Testis (tissue), 3 donors: ENCODE measurements around the gene BRD4. TPM values are rescaled to one million over a fixed set of nuclear protein-coding genes. Genes with fewer than 3 reads are reported as not detected.

Source experiments
- DNase-seq: peaks from one replicate; pipeline ENCODE4 v3.0.0-alpha.2; 2019
- H3K27ac ChIP-seq, 2 donors: fragments of 200-600 bp; sonication (generic); one replicate each; pipeline ENCODE4 v1.5.1; 2019
- H3K27me3 ChIP-seq: fragments of 200-600 bp; sonication (generic); one replicate; pipeline ENCODE4 v1.5.1; 2019
- H3K36me3 ChIP-seq: fragments of 200-600 bp; sonication (generic); one replicate; pipeline ENCODE4 v1.5.1; 2017; ENCODE audit warnings: low read depth; ENCODE audit errors: missing control alignments
- H3K4me1 ChIP-seq: fragments of 200-600 bp; sonication (generic); one replicate; pipeline ENCODE4 v1.5.1; 2019
- H3K4me3 ChIP-seq, 2 donors: fragments of 200-600 bp; sonication (generic); one replicate each; pipeline ENCODE4 v1.5.1; 2017 to 2019
- H3K9me3 ChIP-seq: fragments of 200-600 bp; sonication (generic); one replicate; pipeline ENCODE4 v1.5.1; 2017
- CTCF ChIP-seq, 3 experiments: fragments of 450-650 bp in 2 of 3; fragments of 200-600 bp in 1 of 3; sonication (generic) in 1 of 3; IDR thresholded peaks; one replicate each; pipeline ENCODE4 v1.5.1; 2016 to 2019; ENCODE audit warnings: antibody characterized with exemption in 3 of 3, mild to moderate bottlenecking in 2 of 3, moderate library complexity in 1 of 3
- POLR2A ChIP-seq: fragments of 450-650 bp; IDR thresholded peaks from one replicate; pipeline ENCODE4 v1.6.1; 2017; ENCODE audit warnings: antibody characterized with exemption, mild to moderate bottlenecking, moderate library complexity
- WGBS, 2 donors: methylation state at CpG; one replicate each; pipeline ENCODE4 v1.1.5; 2018; 5-methylcytosine and 5-hydroxymethylcytosine counted together
- intact Hi-C: fragments of 100-400 bp; cut with DNase I; formaldehyde crosslinking; loops from one replicate; pipeline ENCODE4 v1.15.1; 2023; ENCODE audit warnings: low total_unique reads
- polyA plus RNA-seq: library from polyadenylated mRNA; stranded (reverse); fragments of 350-450 nt; fragmentation: Illumina TruSeq; extraction: RNeasy Lipid Tissue Mini Kit (QIAGEN cat#74804); gene quantifications from one replicate; pipeline ENCODE4 v1.2.3, GENCODE V29; 2014; ENCODE audit warnings: low read depth, low replicate concordance; ENCODE audit not compliant: insufficient read depth
- total RNA-seq, 2 donors: library from RNA; depleted of rRNA; stranded (reverse); fragments of >200 nt; gene quantifications; one replicate each; pipeline ENCODE4 v1.2.3, GENCODE V29; 2016

The BRD4 gene
- total and polyA plus RNA-seq, 3 donors from 2014 or later: 59.2 to 109 (median 106) TPM

DNA sequence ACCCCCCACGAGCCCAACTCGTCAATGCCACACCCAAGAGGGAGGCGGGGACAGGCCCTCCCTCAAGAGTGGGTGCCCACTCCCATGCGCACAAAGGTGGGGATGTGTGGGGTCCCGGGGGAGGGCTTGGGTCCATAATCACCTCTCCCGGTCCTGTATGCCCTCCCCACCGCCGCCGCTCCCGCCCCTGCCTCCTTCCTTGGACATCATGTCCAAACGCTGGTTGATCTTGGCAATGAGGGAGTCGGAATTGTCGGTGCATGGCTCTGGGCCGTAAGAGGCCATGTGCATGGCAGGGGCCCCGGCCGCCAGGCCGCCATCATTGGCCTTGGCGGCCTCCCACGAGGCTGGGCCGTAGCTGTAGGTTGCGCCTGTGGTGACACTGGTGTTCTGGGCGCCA, 41.3 kb upstream of the BRD4 start:
- Histone ChIP-seq H3K4me1 (peaks cover 38% of the 10 kb centered on the region), H3K36me3 (no peaks in the 10 kb centered on the region), H3K27me3 (no peaks in the 10 kb centered on the region), H3K4me3 (no peak overlapping the region), H3K9me3 (no peaks in the 10 kb centered on the region), H3K27ac (no peak overlapping the region)
- TF ChIP-seq CTCF (IDR thresholded peaks at IDR 0.05): no peak
- no peak for TF ChIP-seq POLR2A
- WGBS, 2 donors: 81 to 94% methylated on average over 12 to 22 of the region's 22 CpGs
- DNase-seq: no peak
- intact Hi-C loops: loop anchor here (10.0 kb wide), 1 partner anchor 119 kb away; no protein-coding TSS in a partner anchor

GRCh38 chr19:15372891-15373301, 40.6 kb upstream of the BRD4 start:
- 92 to 93% methylated on average over 18 to 30 of the region's 30 CpGs for WGBS, 2 donors
- TF ChIP-seq POLR2A (no peak), CTCF (IDR thresholded peaks at IDR 0.05) (no peak)
- H3K27me3 ChIP-seq: no peaks in the 10 kb centered on the region
- DNase-seq: no peak
- intact Hi-C loops: loop anchor here (10.0 kb wide), 1 partner anchor 118 kb away; no protein-coding TSS in a partner anchor
- H3K36me3 ChIP-seq: no peaks in the 10 kb centered on the region
- H3K4me3 ChIP-seq: no peak overlapping the region
- peaks cover 38% of the 10 kb centered on the region for H3K4me1 ChIP-seq
- H3K27ac ChIP-seq: no peak overlapping the region
- no peaks in the 10 kb centered on the region for H3K9me3 ChIP-seq

DNA sequence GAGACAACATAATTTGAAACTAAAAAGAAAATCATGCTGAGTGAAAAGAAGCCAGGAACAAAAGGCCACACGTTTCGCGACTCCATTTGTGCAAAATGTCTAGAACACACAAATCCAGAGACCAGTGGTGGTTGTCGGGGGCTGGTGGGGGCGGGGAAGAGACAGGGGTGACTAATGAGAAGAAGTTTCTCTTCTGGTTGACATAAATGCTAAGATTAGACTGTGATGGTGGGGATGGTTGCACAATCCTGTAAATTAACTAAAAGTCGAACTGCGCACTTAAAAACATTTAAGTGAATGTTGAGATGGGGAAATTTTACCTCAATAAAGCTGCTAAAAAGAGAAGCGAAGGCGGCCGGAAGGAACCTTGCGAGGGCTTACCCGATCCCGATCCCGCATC, 40.1 kb upstream of the BRD4 start:
- Histone ChIP-seq H3K27ac (no peak overlapping the region), H3K4me1 (peaks cover 37% of the 10 kb centered on the region), H3K36me3 (no peaks in the 10 kb centered on the region), H3K9me3 (no peaks in the 10 kb centered on the region), H3K27me3 (no peaks in the 10 kb centered on the region), H3K4me3 (no peak overlapping the region)
- no peak for DNase-seq
- TF ChIP-seq POLR2A (no peak), CTCF (IDR thresholded peaks at IDR 0.05) (no peak)
- intact Hi-C loops: loop anchor here (10.0 kb wide), 1 partner anchor 118 kb away; no protein-coding TSS in a partner anchor
- 91 to 94% methylated on average over 14 of the region's 14 CpGs for WGBS, 2 donors

DNA sequence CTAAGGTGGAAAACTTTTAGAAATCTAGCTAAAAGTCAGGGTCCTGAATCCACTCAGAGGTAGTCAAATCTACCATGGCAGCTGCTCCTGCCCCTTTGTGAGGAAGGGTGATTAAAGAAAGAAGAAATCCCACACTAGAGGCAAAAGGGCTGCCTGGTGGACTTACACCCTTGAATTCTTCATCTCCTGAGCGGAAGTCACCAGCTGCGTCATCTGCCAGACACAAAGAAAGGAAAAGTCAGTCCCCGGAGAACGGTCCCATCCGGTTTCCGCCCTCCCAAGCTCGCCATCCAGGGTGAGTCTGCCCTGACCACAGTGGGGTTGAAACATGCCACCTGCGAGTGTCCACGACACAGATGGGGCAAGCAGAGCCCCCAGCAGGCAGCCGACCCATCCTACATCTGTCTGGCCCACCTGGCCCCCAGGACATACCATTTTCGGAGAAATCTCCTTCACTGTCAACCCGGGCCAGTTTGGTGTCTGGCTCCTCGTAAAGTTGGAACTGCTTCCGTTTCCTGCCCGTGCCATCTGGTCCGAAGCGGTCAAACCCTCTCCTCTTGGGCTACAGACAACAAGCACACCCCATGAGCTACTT, 39.5 kb upstream of the BRD4 start:
- Histone ChIP-seq H3K9me3 (no peaks in the 10 kb centered on the region), H3K27me3 (no peaks in the 10 kb centered on the region), H3K36me3 (no peaks in the 10 kb centered on the region), H3K4me1 (peaks cover 31% of the 10 kb centered on the region), H3K27ac (no peak overlapping the region), H3K4me3 (no peak overlapping the region)
- WGBS, 2 donors: 86 to 90% methylated on average over 11 to 17 of the region's 17 CpGs
- TF ChIP-seq POLR2A: no peak
- no peak for TF ChIP-seq CTCF (IDR thresholded peaks at IDR 0.05)
- intact Hi-C loops: loop anchor here (10.0 kb wide), 1 partner anchor 117 kb away; no protein-coding TSS in a partner anchor
- no peak for DNase-seq

- H3K36me3 ChIP-seq: no peaks in the 10 kb centered on the region
- no peaks in the 10 kb centered on the region for H3K9me3 ChIP-seq
- H3K4me1 ChIP-seq: peaks cover 25% of the 10 kb centered on the region
- no peak for DNase-seq
- no peak overlapping the region for H3K4me3 ChIP-seq
- WGBS, 2 donors: 92 to 97% methylated on average over 7 of the region's 7 CpGs
- no peak overlapping the region for H3K27ac ChIP-seq
- TF ChIP-seq CTCF (IDR thresholded peaks at IDR 0.05) (no peak), POLR2A (no peak)
- intact Hi-C loops: loop anchor here (10.0 kb wide), 1 partner anchor 116 kb away; no protein-coding TSS in a partner anchor
- no peaks in the 10 kb centered on the region for H3K27me3 ChIP-seq
Observed at GRCh38 chr19:15371119-15371518, 38.8 kb upstream of the BRD4 start.
